Effector CD8-positive, alpha-beta T cell (primary cell): Measurements from ENCODE around the gene SORCS2.

Experiments
- DNase-seq: peaks from one replicate; lab custom pipeline; 2025; lab: John Stamatoyannopoulos, UW

The SORCS2 gene

DNA sequence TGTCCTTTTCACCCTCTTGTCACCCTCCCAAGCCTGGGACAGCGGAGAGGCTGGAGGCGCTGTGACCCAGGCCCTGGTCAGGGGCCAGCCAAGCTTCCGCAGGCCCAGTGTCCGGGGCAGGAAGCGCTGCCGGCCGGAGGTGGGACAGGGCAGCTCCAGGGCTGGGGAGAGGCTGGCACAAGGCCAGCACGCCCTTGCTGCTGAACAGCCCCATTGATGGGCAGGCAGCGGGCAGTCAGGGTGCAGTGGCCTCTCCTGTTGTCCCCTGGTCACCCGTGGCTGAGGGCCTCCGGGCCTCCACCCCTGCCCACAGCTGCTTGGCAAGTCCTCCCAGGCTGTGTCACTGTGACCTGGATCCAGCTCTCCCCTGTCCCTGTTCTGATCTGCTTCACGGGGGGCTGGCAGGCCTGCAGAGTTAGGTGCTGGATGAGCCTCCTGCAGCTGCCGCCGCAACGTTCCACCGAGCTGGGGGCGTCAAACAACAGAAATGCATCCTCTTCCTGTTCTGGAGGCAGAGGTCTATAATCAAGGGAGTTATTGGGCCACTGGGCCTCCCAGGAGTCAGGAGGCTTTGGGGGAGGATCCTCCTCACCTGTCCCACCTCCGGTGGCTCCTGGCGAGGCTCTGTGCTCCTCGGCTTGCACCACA, 134.5 kb downstream of the SORCS2 start:
- no peak for DNase-seq

DNA sequence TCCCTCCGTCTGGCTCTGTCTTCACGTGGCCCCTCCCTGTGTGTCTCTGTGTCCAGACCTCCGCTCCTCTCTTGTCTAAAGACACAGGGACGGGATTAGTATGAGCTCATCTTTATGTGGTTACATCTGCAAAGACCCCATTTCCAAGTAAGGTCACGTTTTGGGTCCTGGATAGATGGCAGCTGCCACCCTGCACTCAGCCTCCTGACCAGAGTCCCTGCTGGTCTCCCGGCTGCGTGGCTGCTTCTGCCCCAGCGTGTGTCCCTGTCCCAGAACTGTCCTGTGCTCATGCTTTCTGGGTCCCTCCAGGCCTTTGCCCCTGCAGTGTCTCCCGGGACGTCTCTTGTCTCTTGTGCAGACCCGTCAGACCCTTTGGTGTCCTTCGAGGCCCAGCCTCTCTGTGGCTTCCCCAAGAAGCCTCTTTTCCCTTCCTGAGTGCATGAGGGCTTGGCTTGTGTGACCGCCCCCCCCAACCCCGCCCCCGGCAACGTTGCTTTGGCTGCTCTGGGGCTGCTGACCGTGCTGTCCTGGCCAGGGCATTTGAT, 135.1 kb downstream of the SORCS2 start:
- no peak for DNase-seq

DNA sequence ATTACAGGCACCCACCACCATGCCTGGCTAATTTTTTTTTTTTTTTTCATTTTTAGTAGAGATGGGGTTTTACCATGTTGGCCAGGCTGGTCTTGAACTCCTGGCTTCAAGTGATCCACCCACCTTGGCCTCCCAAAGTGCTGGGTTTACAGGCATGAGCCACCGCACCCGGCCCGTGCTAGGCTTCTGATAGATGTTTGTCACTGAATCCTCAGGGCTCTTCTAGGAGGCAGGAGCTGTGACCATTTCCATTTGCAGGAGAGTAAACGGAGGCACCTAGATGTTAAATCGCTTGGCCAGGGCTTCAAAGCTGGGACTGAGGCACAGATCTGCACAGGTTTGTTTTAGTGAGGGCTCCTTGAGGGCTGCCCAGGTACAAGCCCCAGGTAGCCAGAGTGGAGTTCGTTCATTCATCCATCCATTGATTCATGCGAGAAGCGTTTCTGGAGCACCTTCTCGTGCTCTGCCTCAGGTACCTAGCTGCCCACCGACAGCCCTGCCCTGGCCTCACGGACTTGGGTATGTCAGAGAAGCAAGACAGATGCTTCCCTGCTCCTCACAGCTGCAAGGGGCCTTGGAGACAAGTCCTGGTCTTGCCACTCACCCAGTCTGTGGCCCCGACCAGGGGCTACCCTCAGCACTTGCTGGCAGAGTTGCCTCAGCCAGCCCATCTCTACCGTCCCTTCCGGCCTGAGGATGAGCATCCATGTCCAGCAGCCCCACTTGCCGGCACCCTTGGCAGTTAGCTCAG, 136.0 kb downstream of the SORCS2 start:
- no peak for DNase-seq

DNA sequence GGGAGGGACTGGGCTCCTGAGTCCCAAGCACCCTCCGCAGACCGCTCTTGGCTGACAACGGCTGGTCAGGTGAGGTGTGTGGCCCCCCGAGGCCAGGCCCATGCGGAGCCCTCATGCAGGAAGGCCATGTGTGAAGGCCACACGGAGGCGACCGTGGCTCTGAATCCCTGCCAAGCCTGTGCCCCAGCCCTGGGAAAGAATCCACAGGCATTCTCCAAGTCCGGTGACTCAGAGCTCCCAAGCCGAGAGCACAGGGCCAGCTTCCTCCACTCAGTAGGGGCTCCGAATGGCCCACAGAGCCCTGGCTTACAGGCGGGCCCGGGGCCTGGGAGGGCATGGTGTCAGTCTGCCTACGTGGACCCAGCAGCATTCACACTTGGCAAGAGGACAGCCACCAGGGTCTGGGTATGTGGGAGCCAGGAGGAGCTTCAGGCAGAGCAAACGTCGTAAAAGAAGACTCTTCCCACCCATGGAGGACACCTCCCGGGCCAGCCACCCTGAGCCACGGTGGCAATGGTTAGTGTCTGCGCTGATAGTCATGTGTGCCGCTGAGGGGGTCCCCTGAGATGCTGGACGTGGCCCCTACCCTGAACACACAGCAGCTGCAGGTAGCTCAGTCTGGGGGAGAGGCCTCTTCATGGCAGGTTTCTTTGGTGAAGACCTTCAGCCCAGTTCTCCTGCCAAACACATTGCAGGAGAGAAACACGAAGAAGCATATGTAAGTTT, 136.7 kb downstream of the SORCS2 start:
- no peak for DNase-seq

DNA sequence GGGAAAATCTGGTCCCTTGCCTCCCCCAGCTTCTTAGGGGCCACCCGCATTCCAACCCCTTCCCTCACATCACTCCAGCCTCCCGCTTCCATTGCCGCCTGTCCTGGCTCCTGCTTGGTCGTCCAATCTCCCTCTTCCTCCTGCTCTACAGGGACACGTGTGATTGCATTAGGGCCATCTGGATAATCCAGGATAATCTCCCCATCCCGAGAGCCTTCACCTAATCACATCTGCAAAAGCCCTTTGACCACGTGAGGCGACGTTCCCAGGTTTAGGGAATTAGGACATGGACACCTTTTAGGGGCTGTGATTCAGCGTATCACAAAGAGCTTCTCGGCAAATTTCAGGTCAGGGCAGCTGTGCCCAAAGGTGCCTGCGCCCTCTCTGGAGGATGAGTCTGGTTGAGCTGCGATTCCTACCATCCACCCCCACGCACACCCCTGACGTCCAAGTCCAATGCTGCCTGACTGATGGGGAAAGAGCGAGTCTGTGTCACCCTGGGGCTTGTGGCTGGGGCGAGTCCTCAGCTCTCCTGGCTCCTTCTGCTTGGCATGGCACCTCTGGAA, 137.8 kb downstream of the SORCS2 start:
- DNase-seq = no peak

DNA sequence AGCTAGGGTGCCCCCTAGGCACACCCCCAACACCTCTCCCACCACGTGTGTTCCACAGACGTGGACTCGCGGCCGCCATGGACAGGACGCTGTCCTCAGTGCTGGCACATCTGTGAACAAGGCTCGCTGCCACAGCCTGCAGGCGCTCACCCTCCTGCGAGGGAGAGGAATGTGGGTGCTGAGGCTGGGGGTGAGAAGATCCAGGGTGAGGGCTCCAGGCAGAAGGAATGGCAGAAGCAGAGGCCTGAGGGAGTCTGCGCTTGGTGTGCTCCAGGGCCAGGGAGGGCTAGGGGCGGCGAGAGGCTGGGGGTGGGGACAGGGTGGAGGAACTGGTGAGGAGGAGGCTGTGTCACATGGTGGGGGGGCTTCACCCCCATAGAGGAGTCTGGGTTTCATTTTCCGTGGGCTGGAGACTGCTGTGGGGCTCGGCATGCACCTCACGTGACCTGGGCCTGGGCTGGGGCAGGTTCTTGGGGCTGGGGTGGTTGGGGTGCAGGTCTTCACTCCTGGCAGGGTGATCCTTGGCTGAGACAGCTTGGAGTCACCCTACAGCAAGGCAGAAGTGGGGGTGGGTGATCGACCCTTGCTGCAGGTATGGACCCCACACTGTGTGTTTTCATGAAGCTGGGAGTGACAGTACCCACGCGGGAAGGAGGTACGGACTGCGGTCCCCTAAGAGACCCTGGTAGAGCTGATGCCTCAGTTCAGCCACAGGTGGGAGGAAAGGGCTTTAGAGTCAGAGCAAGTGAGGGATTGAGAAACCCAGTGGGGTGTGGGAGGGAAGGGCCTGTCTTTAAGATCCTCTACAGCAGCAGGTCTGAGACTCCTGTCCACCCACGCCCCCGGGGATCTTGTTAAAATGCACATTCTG, 138.7 kb downstream of the SORCS2 start:
- DNase-seq = no peak

DNA sequence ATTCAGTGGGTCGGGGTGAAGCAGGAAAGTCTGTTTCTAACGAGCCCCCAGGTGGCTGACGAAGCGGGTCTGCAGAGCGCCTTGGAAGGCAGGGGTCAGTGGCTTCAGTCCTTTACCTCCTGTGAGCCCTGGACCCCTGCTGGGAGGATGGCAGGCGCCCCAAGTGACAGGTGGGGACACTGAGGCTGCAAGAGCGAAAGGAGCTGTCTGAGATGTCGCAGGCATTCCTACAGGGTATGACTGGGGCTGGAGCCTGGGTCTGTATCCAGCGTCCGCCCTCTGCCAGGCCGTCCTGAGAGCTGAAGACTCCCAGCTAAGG, 139.3 kb downstream of the SORCS2 start:
- no peak for DNase-seq

DNA sequence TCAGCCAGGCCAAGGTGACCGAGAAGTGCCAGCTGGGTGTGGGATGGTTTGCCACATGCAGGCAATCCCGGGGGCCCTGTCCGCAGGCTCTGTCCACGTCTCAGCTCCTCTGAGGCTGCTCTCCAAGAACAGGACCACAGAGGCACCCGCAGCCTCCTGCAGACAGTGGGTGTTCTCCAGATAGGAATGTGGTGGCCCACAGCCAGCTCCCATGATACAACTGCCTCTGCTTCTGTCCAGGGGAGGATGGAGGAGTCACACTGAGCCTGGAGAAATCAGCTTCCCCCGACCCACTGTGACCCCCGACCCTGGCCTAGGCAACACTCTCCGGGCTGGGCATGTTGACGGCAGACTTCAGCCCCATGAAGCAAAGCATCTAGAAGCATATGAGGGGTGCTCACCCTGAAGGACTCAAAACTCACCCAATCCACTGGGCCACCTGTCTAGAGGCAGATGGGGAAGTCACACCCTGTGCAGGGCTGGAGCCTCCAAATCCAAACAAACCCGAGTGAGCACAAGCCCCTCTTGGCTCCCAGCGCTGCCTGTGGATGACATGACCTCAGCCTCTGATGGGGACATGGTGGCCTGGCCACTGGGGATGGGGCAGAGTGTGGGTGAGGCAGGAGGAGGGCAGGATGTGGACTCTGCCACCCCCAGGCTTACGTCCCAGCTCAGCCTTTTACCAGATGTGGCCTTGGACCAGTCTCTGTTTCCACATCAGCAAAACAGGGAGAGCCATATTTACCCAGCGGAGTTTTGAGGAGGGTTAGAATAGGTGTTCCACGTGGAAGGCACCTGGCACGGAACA, 140.1 kb downstream of the SORCS2 start:
- no peak for DNase-seq

DNA sequence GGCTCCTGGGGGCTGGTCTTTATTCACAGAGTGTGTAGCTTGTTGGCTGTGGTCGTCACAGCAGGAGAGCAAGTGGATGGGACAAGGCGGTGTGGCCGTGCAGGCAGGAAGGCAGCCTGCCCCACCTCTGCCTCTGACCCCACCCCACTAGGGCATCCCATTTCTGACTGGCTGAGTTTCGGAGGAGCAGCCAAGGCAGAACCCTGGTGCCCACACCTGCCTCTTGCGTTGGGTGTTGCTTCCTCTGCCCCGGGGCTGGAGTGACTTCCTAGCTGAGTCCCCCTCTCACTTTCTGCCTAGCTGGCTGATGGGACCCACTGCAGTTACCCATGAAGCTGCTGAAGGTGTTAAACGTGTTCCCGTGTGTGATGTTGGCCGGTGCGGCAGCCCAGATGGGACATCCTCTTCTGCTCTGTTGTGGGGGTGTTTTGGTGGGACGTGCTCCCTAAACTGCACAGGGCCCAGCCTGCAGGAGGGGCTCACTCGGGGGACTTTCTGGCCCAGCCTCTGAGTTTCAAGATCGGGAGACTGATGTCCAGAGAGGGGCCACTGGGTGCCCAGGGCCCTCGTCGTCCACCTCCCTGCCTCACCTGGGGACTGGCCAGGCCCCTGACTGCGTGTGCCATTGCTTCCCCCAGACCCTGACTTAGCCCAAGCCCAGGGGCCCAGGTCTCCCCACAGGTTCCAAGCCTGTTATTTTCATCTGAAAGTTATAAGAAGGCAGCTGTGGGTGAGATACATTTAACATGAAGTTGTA, 140.9 kb downstream of the SORCS2 start:
- DNase-seq = no peak

DNA sequence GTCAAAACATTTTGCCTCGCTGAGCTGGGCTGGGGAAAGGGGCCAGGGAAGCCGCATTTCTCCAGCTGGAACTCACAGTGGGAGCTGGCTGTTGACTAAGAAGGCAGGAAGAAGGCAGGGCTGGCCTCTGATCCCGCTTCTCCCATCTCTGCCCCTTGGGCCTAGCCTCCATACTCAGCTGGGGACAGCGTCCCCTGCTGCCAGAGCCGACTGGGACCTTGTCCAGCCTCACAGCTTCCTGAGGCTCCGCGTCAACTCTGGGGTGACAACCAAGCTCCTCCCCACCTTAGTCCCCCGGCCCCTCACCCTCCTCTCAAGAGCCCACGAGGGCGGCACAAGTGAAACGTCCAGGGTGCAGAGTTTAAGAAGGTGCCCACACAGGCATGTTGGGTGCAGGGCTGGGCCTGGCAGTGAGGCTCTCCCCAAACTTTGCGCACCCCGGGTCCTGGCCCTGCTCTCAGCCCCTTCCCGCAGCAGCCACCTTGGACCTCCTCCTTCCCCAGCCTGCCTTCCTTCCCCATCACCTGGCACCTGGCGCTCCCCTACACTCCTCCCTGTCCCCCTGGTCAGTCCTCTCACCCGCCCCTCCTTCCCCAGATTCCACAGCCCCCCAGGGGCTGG, 141.6 kb downstream of the SORCS2 start:
- DNase-seq = no peak

DNA sequence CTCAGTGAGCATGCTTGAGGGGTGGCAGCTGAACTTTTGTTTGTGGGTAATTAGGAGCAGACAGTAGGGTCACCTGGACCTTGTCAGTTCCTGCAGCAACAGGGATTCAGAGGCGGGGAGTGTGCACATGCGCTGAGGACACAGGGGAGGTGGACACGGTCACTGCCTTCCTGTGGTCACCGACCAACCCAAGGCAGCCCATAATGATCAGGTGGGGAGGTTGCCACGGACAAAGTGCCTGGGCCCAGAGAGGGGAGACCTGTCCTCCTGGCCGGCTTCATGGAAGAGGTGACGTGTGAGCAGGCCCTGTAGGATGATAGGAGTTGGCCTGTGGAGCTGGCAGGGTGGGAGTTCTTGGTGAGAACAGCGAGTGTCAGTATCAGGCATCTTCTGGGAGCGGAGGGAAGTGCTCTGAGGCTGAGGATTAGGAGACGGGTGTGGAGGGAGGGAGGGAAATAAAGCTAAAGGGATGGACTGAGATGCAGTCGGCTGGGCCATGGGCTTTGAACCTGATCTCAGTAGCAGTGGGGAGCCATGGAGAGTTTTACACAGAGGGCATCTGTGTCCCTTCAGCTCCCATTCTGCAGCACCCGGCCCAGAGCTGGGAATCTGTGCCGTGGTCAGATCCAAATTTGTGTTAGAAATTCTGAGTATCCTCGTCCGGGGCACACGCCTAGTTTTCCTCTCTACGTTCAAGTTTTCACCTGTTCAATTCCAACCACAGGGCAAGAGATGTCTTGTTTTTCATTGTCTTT, 142.4 kb downstream of the SORCS2 start:
- no peak for DNase-seq

DNA sequence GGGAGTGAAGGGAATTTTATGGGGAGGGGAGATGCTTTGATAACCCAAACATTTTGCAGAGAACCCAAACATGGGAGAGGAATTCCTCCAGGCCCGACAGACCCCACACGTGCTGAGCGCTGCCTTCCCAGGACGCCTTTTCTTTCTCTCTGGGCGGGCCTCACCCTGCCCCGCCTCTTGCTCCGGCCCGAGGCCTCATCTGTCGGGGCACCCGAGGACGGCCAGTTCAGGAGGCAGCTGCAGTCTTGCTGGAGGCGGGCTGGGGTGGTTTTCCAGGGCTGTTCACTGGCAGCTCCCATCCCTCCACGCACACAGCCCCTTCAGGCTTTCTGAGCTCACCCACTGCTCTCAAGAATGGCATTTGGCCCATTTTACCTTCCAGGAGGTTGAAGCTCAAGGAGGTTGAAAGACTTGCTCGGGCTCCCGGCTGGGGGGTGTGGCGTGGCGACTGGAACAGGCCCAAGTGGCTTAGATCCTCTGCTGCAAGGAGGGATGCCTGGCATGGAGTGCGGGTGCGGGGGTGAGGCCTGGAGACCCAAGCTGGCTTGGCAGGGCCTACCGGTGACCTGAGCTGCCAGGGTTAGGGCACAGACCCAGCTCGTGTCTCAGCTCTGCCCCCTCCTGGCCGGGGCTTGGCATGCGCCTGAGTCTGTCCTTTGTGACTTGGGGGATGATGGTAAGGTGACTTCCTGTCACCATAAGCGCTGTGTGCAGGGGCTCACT, 143.2 kb downstream of the SORCS2 start:
- DNase-seq = no peak

DNA sequence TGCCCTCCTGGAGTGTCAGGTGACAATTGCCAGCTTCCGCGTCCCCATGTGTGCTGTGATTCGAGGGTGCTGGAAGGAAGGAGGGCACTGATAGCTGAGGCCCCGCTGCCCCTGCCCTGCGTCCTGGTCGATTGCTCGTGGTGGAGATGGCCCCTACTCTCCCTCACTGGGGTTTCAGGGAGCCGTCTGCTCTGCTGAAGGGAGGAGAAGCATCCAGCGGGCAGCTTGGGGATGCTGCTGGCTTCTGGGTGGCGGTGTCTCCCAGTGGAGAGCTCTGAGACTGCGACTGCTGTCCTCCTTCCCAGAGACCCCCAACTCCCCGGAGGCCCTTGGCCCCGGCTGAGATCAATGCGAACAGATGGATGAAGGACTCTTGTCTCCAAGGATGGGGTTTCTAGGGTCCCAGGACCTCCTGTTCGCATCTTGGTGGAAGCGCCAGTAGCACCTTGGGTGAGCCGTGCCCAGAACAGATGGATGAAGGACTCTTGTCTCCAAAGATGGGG, 143.8 kb downstream of the SORCS2 start:
- DNase-seq = no peak

DNA sequence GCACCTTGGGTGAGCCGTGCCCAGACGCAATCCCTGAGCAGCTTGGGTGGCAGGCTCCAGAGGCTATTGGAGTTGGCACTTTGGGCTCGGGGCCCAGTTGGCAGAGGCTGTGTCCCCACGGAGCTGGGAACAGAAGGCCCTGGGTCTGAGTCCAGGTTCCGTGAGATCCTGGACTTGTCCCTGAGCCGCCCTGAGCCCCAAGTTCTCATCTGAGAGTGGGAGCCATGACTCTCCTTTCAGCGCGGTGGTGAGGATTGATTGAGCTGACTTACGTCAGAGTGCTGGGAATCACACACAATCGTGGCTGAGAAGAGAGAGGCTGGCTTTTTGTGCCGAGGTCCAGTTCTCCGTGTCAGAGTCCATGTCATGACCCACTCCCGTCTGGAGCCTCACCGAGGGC, 144.4 kb downstream of the SORCS2 start:
- no peak for DNase-seq

DNA sequence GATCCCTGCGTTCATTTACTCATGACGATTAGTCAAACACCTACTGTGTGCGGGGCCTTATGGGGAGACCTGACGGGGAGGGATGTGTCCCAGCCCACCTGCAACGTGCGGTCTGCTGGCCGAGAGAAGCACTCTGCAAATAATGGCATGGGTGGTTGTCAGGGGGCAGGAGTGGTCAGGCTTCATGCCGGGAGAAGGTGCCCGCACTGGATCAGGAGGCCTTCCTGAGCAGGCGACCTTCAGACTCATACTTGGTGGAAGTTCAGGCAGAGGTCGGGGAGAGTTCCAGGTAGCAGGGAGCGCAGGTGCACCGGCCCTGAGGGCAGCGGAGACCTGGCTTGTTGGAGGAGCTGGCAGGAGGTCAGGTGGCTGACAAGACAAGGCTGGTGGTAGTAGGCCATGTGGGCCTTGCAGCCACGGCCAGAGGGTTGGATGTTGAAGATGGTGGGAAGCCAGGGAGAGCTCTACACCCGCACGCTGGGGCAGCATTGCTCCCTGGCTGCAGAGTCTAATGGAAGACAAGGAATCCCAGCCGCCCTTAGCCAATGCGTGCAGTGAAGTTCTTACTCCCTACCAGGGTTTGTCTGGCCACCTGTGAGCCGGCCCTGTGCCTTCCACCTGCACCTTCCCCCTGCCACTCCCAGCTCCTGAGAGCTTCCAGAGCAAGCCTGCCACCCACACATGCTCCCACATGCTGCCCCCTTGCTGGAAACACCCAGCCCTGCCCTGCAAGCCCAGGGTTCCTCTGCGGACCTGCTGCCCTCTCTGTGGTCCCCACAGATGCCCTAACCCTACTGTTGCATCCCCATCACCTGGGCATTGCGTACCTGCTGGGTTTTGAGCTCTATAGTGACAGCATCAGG, 145.1 kb downstream of the SORCS2 start:
- DNase-seq = no peak

DNA sequence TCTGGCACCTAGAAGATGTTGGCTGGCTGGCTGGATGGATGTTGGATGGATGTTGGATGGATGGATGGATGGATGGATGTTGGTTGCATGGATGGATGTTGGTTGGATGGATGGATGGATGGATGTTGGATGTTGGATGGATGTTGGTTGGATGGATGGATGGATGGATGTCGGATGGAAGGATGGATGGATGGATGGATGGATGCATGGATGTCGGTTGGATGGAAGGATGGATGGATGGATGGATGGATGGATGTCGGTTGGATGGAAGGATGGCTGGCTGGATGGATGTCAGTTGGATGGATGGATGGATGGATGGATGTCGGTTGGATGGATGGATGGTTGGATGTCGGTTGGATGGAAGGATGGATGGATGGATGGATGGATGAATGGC, 145.7 kb downstream of the SORCS2 start:
- DNase-seq = no peak
